Fibroblast of villous mesenchyme (primary cell): ENCODE measurements around the gene STYX. TPM values are rescaled to one million over a fixed set of nuclear protein-coding genes. Genes with fewer than 3 reads are reported as not detected.

Source experiments
- DNase-seq: peaks from one replicate; pipeline ENCODE4 v3.0.0-alpha.2; 2010; ENCODE audit warnings: low read depth
- H3K4me3 ChIP-seq: 2 replicates; pipeline ENCODE4 v1.5.1; 2011; ENCODE audit warnings: low read depth, mild to moderate bottlenecking, low read length
- CTCF ChIP-seq: IDR thresholded peaks from 2 replicates; pipeline ENCODE4 v1.5.1; 2012; ENCODE audit warnings: low read depth, mild to moderate bottlenecking, low read length; ENCODE audit not compliant: insufficient read depth
- total RNA-seq: library from RNA; depleted of rRNA; stranded (reverse); fragments of >200 nt; gene quantifications from 2 replicates; pipeline ENCODE4 v1.2.3, GENCODE V29; 2012

Gene STYX, protein sequence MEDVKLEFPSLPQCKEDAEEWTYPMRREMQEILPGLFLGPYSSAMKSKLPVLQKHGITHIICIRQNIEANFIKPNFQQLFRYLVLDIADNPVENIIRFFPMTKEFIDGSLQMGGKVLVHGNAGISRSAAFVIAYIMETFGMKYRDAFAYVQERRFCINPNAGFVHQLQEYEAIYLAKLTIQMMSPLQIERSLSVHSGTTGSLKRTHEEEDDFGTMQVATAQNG
- total RNA-seq, result 22.9 and 26.3 TPM in 2 replicates

GRCh38 chr14:52729925-52730708 lies at the start of gene STYX:
STYX (plus strand) TSS chr14:52730166; CDS start chr14:52730475, 309 bp downstream.
- no peak for TF ChIP-seq CTCF
- peak within 1 kb of the TSS; percentile 87 for H3K4me3 ChIP-seq

GRCh38 chr14:52683985-52684520 lies 45.9 kb upstream of the STYX start:
- no peak for TF ChIP-seq CTCF

More at GRCh38 chr14:52729925-52730708, at the start of gene STYX:
- DNase-seq, result peak; percentile 99

DNA sequence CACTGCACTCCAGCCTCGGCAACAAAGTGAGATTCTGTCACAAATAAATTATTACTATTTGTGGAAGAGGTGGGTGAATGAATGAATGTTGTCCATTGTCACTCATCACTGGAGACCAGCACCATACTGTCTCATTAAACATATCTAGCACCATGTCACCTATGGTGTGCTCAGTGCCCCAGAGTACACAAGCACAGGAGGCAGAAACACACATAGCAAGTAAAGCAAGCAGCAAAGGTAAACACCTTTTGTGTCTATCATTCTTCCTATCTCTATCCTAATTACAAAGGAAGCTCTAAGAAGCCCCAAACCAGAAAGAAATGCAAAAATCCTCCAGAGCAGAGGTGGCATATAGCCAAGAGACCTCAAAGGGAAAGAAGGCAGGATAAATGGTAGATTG lies 43.8 kb upstream of the STYX start:
- H3K4me3 ChIP-seq, result no peak overlapping the region
- no peak for DNase-seq
- no peak for TF ChIP-seq CTCF

More at GRCh38 chr14:52683985-52684520, 45.9 kb upstream of the STYX start:
- H3K4me3 ChIP-seq, result no peak overlapping the region
- no peak for DNase-seq

DNA sequence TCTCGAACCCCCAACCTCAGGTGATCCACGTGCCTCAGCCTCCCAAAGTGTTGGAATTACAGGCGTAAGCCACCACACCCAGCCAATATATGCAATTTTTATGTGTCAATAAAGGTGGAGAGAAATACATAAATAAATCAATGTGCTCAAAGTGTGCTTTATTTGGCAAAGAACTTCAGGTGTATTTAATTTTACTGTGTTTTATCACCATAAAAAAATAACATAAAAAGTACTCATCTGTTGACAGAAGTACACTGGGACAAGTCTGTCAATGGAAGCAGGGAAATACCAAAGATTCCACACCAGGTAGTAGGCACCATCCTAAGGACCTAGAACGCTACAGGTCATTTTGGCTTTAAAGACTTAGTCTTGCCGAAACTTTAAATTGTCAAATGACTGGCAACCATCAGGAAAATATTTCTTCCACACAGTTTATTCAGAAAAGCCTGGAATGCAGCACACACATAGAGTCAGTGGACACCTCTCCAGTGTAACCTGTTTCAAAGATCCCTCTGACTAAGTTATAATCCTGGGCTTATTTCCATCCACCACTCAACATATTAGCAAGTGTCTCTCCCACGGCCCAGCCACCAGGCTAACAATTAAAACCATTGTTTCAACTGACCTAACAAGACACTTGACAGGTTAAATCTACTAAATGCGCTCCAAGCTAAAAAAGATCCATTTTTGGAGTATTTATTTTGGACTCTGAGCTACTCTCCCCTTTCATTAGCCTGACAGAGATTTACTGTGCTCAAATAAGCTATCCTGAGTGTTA lies 38.8 kb upstream of the STYX start:
- H3K4me3 ChIP-seq, result no peak overlapping the region
- no peak for DNase-seq
- no peak for TF ChIP-seq CTCF

DNA sequence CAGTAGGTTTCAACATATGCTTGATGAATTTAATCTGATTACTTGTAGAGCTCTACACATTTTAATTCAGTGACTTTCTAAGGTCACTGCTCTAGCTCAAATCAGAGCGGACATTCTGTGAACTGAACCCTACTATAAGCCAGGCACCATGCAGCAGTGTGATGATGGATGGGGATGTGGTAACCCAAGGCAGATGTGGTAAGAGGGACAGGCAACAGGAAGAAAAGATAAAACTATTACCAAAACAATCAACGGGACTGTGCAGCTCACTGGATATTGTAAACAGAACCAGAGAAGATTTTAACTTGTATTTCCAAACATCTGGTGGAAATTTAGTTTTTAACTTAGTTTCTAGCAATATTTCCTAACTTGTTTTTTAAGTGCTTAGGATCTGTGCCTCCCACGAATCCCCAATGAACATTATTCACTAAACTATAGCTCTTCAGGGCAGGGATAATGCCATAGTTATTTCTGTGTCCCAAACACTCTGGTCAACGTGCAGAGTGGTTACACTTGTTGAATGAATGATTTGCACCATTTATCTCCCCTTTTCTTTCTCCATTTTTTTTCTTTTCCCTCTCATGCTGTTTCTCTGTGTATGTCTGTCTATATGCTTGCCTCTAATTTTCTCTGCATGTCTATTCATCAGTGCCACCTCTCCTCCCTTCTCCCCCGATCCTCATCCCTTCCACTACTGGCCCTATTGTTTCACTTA lies 37.6 kb upstream of the STYX start:
- DNase-seq, result peak; percentile 91

More for the DNA sequence above, 37.6 kb upstream of the STYX start:
- TF ChIP-seq CTCF, result no peak
- no peak overlapping the region for H3K4me3 ChIP-seq
